Stimulated activated effector memory CD8-positive, alpha-beta T cell treated with anti-CD3 and anti-CD28 coated beads, Interleukin-12 subunit alpha, Interleukin-12 subunit beta, amount 100 ng/mL, for 72 hours (primary cell): ENCODE measurements around the gene NTNG1.
"Not testable (repeated sequence)": the region's sequence is repeated elsewhere in the genome, so short reads cannot be mapped to it uniquely, and the experiment has no call there.

Experiments
- ATAC-seq: fragments of 150-1000 bp; cut with Tn5 transposase; 2 replicates; pipeline ENCODE4 v1.10.0; 2021
- DNase-seq, 2 donors: peaks; one replicate each; pipeline ENCODE4 v3.0.0; 2021 to 2022; ENCODE audit warnings: low spot score in 2 of 2
- H3K27ac Mint-ChIP-seq: one replicate; pipeline ENCODE4 v1.8.0; 2022; ENCODE audit warnings: mild to moderate bottlenecking, mixed read lengths
- H3K36me3 Mint-ChIP-seq: one replicate; pipeline ENCODE4 v1.8.0; 2022; ENCODE audit warnings: mild to moderate bottlenecking, mixed read lengths
- H3K4me1 Mint-ChIP-seq: one replicate; pipeline ENCODE4 v1.8.0; 2022; ENCODE audit warnings: mixed read lengths
- H3K4me3 Mint-ChIP-seq: one replicate; pipeline ENCODE4 v1.8.0; 2022; ENCODE audit warnings: mild to moderate bottlenecking, mixed read lengths
- H3K9me3 Mint-ChIP-seq: one replicate; pipeline ENCODE4 v1.8.0; 2022; ENCODE audit warnings: mixed read lengths

Gene NTNG1

DNA sequence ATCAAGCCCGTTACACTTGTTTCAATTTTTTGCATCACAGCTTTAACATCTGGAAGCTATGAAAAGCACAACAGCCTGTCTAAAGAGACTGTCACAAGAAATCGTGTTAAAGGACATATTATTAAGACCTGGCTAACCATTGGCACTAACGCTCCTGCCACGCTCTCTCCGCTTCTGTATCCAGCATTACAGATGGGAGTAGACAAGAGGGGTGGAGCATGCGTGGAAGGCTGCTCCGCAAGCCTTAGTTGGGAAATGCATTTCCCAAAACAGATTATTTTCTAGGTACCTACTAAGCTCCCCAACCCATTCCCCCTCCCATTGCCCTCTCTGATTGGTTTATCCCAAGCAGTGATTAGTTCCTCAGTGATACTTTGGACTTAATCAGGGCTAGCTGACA, 72.4 kb downstream of the NTNG1 start:
- Mint-ChIP-seq H3K36me3 (no peaks in the 10 kb centered on the region), H3K27ac (no peak overlapping the region), H3K4me3 (no peak overlapping the region), H3K9me3 (no peaks in the 10 kb centered on the region), H3K4me1 (no peaks in the 10 kb centered on the region)
- DNase-seq (no peak), ATAC-seq (no peak)

DNA sequence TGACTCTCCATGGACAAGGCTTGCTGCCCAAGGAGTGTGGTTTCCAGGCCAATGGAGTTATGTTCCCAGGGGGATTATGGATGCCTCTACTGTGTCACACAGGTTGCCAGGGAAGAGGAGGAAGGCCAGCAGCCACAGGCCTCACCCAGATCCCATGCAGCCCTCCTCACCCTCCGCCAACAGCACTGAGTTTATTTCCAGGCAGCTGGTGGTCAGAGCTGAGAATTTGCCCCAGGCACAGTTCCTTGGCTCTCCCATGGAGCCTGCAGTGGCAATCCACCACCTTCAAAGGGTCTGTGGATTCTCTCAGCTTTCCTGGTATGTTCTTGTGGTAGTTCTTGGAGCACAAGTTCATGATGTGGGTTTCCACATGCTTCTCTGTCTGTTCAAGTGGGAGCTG, 79.2 kb downstream of the NTNG1 start:
- peaks cover 4% of the 10 kb centered on the region for H3K9me3 Mint-ChIP-seq
- no peaks in the 10 kb centered on the region for H3K4me1 Mint-ChIP-seq
- H3K27ac Mint-ChIP-seq: no peak overlapping the region
- DNase-seq (no peak), ATAC-seq (no peak)
- no peak overlapping the region for H3K4me3 Mint-ChIP-seq
- H3K36me3 Mint-ChIP-seq: no peaks in the 10 kb centered on the region

DNA sequence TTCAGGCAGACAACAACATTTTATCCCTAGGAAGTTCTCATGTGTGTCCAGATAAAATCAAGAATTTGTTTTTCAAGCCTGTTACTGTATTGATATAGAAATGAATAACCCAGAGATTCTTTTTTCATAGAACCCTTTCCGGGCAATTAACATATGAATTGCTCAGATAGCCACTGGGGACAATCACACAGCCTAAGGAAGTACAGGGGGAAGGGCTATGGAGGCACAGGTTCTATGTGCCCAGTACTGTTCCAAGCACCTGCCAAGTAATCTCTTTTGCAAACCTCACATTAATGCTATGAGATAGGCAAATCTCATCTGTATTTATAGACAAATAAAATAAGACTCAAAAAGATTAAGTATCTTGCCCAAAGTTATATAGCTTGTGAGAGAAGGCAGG, 84.9 kb downstream of the NTNG1 start:
- ATAC-seq (no peak), DNase-seq (no peak)
- Mint-ChIP-seq H3K27ac (no peak overlapping the region), H3K4me3 (no peak overlapping the region), H3K9me3 (peaks cover 3% of the 10 kb centered on the region), H3K36me3 (no peaks in the 10 kb centered on the region), H3K4me1 (no peaks in the 10 kb centered on the region)

DNA sequence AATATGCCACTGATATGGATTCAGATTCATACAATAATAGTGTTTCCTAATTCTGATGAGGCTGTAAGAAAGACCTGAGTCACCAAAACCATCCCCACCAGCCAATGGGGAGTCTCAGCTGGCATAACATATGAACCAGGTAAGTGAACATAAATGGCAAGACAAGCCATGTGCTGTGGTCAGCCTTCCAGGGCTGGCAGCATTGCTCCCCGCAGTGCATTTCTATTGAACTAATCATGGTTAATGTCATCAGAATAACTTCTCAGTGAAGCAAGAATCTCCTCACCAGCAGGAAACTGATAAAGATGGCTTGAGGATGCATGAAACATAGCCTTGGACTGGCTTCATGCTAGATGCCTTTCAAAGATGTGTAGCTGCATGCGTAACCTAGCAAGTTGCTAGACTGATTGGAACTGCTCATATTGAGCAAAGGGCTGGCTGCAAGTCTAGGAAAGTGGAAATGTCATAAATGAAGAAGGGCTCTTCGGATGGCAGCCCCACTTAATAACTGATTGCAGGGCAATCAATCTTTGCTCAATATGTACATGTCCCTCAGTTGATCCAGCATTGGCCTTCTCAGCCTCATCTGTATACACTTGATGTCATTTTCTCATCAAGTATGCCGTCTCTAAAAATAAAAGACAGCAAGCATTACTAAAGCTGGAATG, 88.0 kb downstream of the NTNG1 start:
- DNase-seq (no peak), ATAC-seq (no peak)
- Mint-ChIP-seq H3K4me1 (no peaks in the 10 kb centered on the region), H3K4me3 (no peak overlapping the region), H3K9me3 (peaks cover 3% of the 10 kb centered on the region), H3K36me3 (no peaks in the 10 kb centered on the region), H3K27ac (no peak overlapping the region)

DNA sequence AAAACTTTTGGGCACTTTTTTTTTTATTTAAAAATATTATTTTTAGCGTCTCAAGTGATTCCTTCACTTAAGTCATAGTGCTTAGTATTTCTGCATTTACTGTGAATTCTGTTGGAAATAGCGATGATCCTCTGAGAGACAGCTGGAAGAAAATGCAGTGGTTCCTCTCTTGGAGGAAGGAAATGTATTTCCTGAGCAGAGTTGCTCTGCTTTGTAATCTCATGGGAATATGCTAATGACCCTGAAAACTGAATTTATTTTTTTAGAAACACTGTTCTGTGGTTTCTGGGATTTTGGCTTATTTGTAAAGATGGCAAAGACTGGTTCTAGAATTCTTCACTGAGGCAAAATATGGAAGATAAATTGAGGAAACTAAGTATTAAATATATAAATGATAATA, 88.9 kb downstream of the NTNG1 start:
- ATAC-seq (no peak), DNase-seq (no peak)
- Mint-ChIP-seq H3K9me3 (peaks cover 3% of the 10 kb centered on the region), H3K27ac (no peak overlapping the region), H3K36me3 (no peaks in the 10 kb centered on the region), H3K4me1 (no peaks in the 10 kb centered on the region), H3K4me3 (no peak overlapping the region)

DNA sequence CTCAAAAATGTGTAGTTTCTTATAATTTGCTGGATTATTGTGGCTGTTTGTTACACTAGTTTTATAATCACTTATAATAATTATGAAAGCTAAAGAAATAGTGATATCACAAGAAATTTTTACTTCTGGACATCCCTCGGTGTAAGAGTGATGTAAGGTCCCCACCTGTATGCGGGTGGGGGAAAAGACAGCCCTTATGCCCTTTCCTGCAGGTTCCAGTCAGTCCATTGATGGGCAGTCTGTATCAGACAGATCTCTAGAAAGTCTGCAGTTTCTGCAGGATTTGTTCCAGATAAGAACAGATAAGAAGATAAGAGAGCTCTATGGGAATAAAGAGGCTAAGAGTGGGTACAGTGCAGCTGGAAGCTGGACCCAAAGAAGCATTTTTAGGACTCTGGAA, 89.3 kb downstream of the NTNG1 start:
- no peaks in the 10 kb centered on the region for H3K36me3 Mint-ChIP-seq
- no peaks in the 10 kb centered on the region for H3K4me1 Mint-ChIP-seq
- H3K4me3 Mint-ChIP-seq: no peak overlapping the region
- no peak overlapping the region for H3K27ac Mint-ChIP-seq
- H3K9me3 Mint-ChIP-seq: peaks cover 3% of the 10 kb centered on the region
- no peak for DNase-seq
- no peak for ATAC-seq

DNA sequence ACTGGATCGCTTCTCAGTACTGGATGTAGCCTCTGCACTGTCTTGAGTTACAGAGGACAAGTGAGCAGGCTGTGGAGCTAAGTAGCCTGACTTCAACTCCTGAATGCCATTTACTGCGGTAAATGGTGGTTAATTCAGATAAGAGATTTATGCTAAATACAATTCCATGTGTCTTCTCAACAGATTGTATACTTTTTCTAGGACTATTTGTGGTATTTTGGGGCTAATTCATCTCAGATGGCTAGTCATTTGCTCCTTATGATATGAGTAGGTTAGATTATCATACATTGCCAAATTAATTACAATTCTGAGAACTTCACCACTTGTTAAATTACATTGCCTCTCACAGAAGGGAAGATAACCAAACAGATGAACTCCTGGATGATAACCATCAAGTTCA, 90.5 kb downstream of the NTNG1 start:
- Mint-ChIP-seq H3K9me3 (peaks cover 11% of the 10 kb centered on the region), H3K27ac (no peak overlapping the region), H3K36me3 (no peaks in the 10 kb centered on the region)

DNA sequence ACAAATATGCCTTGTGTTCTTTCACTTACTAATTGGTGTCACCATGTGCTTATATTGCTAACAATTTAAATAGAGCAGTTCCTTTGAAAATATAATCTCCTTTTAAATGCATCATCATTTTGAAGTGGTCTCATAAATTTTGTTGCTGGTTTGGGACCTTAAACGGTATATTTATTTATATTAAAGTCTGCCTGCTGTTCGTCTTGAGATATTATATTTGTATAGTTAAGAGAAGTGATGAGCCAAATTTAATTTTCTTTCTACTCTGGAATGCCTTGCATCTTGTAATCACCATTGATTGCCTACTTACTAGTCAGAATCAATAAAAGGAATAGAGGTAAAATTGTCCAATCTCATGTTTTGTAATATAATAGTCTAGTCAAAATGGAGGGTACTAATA, 91.6 kb downstream of the NTNG1 start:
- DNase-seq (no peak), ATAC-seq (no peak)
- H3K36me3 Mint-ChIP-seq: no peaks in the 10 kb centered on the region
- H3K4me3 Mint-ChIP-seq: no peak overlapping the region
- no peak overlapping the region for H3K27ac Mint-ChIP-seq
- H3K4me1 Mint-ChIP-seq: no peaks in the 10 kb centered on the region
- H3K9me3 Mint-ChIP-seq: peaks cover 17% of the 10 kb centered on the region

More for the DNA sequence above, 90.5 kb downstream of the NTNG1 start:
- Mint-ChIP-seq H3K4me3 (no peak overlapping the region), H3K4me1 (no peaks in the 10 kb centered on the region)
- ATAC-seq (no peak), DNase-seq (no peak)

DNA sequence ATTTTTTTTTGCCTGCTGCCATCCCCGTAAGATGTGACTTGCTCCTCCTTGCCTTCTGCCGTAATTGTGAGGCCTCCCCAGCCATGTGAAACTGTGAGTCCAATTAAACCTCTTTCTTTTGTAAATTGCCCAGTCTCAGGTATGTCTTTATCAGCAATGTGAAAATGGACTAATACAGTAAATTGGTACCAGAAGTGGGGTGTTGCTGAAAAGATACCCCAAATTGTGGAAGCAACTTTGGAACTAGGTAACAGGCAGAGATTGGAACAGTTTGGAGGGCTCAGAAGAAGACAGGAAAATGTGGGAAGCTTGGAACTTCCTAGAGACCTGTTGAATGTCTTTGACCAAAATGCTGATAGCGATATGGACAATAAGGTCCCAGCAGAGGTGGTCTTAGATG, 95.9 kb downstream of the NTNG1 start:
- H3K27ac Mint-ChIP-seq, H3K4me1 Mint-ChIP-seq, H3K4me3 Mint-ChIP-seq, ATAC-seq, H3K36me3 Mint-ChIP-seq, DNase-seq: not testable (repeated sequence)
- H3K9me3 Mint-ChIP-seq: peaks cover 15% of the 10 kb centered on the region

DNA sequence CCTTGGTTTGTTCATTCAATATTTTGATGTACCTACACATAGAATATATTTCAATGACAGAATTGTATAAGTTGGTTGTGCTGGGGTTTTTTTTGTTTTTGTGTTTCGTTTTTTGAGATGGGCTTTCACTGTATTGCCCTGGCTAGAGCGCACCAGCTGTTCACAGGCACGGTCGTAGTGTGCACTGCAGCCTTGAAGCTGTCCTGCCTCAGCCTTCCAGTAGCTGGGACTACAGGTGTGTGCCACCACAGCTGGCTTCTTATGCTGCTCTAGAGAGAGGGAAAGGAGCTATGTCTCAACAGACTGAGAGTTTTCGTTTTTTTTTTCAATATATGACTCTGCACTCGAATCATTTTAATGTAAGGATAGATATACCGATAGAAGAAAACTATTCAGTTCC, 102.6 kb downstream of the NTNG1 start:
- no peak overlapping the region for H3K27ac Mint-ChIP-seq
- H3K4me1 Mint-ChIP-seq: no peaks in the 10 kb centered on the region
- H3K36me3 Mint-ChIP-seq: no peaks in the 10 kb centered on the region
- H3K9me3 Mint-ChIP-seq: no peaks in the 10 kb centered on the region
- ATAC-seq (no peak), DNase-seq (no peak)
- H3K4me3 Mint-ChIP-seq: no peak overlapping the region

DNA sequence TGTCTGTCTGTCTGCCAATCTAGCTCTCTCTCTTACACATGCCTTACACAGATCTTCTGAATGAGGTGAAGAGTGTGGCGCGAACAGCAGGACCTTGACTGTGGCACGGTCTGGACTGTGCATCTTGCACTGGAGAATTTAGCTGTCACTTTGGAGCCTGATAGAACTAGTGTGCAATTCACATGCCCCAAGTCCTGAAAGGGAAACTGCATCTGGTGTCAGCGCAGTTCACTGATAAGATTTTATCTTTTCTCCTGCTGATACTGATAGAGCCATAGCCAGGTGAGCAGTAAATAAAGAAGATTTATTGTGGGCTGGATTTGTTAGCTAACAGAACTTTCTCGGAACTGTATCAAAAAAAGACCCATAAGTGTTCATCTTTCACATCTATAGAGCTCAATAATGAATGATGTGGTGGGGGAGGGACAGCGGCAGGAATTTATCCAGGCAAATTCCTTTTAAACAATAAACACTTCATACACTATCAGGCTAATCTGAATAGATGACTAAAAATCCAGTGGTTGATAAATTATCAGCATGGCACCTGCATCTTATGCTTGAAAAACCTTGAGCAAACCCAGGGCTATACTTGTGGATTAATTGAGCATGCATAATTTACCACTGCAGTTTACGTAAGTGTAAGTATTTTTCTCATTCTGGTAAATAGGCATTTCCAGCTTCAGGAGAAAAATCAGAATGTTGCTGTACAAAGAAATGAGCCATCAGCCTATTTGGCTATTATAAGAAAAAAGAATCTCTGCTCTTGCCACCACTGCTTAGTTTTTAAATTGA, 104.1 kb downstream of the NTNG1 start:
- no peaks in the 10 kb centered on the region for H3K9me3 Mint-ChIP-seq
- ATAC-seq (no peak), DNase-seq (no peak)
- no peak overlapping the region for H3K4me3 Mint-ChIP-seq
- H3K36me3 Mint-ChIP-seq: no peaks in the 10 kb centered on the region
- H3K27ac Mint-ChIP-seq: no peak overlapping the region
- H3K4me1 Mint-ChIP-seq: no peaks in the 10 kb centered on the region

DNA sequence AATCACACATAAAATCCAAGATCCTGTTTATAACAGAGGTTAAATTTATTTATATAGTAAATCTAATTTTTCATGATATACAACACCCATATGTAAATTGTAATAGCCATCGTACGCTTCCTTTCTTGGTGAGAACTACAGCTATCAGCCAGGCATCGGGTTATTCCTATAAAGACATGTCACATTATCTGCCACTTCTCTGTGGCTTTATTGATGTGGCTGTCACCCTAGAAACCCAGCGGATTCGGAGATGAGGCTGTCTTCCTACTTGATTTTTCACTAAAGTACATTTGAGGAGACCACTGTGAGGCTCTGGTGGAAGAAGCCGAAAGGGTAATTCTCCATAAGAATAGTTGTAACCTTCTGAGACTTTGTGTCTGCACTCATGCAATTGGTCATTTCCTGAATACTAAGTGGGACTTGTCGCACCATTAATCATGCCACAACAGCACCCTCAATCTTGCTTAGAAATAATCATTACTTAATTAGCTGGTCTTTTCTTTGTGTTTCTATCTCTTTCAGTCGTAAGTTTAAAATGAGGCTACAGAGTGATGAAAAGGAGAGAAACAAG, 106.0 kb downstream of the NTNG1 start:
- ATAC-seq (no peak), DNase-seq (no peak)
- no peaks in the 10 kb centered on the region for H3K36me3 Mint-ChIP-seq
- no peak overlapping the region for H3K4me3 Mint-ChIP-seq
- H3K9me3 Mint-ChIP-seq: no peaks in the 10 kb centered on the region
- no peaks in the 10 kb centered on the region for H3K4me1 Mint-ChIP-seq
- H3K27ac Mint-ChIP-seq: no peak overlapping the region

DNA sequence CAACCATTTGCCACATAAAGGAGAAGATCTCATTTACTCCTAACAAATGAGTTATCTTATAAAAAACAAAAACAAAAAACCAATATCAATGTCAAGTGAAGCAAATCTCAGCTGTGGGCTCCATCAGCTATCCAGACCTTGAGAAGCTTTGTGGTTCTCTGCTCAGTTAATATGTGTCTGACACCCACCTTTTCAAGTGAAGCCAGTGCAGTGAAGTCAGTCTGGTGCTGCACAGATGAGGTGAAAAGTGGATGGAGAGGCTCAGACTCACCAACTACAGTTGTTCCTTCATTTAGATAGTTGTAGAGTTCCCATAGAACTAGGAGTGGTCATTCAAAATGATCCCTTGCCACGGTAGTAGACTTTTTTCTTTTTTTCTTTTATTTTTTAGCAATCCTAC, 106.8 kb downstream of the NTNG1 start:
- ATAC-seq: no peak
- H3K27ac Mint-ChIP-seq: no peak overlapping the region

DNA sequence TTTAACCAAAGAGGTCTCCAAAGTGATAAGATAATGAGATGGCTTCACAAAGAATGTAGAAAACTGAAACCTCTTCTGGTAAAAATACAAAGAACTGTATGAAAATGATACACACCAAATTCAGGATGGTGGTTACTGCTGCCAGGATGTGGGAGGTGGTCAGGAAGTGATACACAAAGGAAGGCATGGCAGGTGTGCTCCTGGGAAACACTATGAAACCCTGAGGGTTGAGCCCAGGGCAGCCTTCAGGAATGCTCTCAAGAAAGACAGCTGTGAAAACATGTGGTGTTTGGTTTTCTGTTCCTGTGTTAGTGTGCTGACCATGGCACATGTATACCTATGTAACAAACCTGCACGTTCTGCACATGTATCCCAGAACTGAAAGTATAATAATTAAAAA, 109.3 kb downstream of the NTNG1 start:
- no peak overlapping the region for H3K4me3 Mint-ChIP-seq
- no peaks in the 10 kb centered on the region for H3K9me3 Mint-ChIP-seq
- ATAC-seq (no peak), DNase-seq (no peak)
- H3K27ac Mint-ChIP-seq: no peak overlapping the region
- no peaks in the 10 kb centered on the region for H3K4me1 Mint-ChIP-seq
- H3K36me3 Mint-ChIP-seq: no peaks in the 10 kb centered on the region

More for the DNA sequence above, 106.8 kb downstream of the NTNG1 start:
- Mint-ChIP-seq H3K4me1 (no peaks in the 10 kb centered on the region), H3K4me3 (no peak overlapping the region), H3K36me3 (no peaks in the 10 kb centered on the region), H3K9me3 (no peaks in the 10 kb centered on the region)
- DNase-seq: no peak

DNA sequence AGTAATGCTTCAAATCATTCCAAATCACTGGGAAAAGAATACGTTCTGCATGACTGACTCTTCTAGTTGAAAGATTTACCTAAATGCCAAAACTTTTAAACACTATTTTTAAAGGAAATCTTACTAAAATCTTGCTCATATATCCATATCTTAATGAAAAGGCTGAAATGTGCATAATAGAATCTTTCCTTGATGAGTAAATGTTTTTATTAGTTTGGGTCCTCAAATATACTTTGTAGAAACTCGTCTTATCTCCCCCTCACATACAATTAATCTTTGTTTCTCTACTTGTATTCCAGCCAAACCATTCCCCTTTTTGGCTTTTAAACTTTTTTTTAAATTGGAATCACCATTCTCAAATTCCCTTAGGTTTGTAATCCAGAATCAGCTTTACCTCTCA, 110.2 kb downstream of the NTNG1 start:
- no peak overlapping the region for H3K4me3 Mint-ChIP-seq
- DNase-seq (no peak), ATAC-seq (no peak)
- no peaks in the 10 kb centered on the region for H3K36me3 Mint-ChIP-seq
- no peak overlapping the region for H3K27ac Mint-ChIP-seq
- no peaks in the 10 kb centered on the region for H3K4me1 Mint-ChIP-seq
- no peaks in the 10 kb centered on the region for H3K9me3 Mint-ChIP-seq

DNA sequence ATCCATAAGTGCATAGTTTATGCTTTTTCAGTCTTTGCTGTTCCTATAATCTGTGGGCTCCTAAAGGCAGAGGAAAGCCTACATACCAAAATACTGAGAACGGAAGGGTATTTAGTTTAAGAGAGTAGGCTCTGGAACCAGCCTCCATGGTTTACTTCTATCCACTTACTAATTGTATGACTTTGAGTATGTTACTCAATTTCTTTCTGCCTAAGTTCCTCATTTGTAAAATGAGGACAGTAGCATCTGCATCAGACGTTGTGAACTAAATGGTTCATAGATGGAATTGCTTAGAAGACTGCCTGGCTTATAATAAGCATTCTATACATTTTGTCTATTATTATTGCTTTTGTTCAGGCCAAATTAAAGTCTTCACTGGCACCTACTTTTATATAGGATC, 111.0 kb downstream of the NTNG1 start:
- Mint-ChIP-seq H3K9me3 (no peaks in the 10 kb centered on the region), H3K4me3 (no peak overlapping the region), H3K27ac (no peak overlapping the region), H3K4me1 (no peaks in the 10 kb centered on the region), H3K36me3 (no peaks in the 10 kb centered on the region)
- DNase-seq (no peak), ATAC-seq (no peak)
